GM18870 (cell line): Measurements from ENCODE around the gene CAMLG.
"Not testable (repeated sequence)": the region's sequence is repeated elsewhere in the genome, so short reads cannot be mapped to it uniquely, and the experiment has no call there.

Experiments used
- ATAC-seq: cut with Tn5 transposase; IDR thresholded peaks from one replicate; pipeline ENCODE4 v1.9.1; 2021; ENCODE audit warnings: moderate library complexity; ENCODE audit not compliant: unreplicated experiment

Gene CAMLG

DNA sequence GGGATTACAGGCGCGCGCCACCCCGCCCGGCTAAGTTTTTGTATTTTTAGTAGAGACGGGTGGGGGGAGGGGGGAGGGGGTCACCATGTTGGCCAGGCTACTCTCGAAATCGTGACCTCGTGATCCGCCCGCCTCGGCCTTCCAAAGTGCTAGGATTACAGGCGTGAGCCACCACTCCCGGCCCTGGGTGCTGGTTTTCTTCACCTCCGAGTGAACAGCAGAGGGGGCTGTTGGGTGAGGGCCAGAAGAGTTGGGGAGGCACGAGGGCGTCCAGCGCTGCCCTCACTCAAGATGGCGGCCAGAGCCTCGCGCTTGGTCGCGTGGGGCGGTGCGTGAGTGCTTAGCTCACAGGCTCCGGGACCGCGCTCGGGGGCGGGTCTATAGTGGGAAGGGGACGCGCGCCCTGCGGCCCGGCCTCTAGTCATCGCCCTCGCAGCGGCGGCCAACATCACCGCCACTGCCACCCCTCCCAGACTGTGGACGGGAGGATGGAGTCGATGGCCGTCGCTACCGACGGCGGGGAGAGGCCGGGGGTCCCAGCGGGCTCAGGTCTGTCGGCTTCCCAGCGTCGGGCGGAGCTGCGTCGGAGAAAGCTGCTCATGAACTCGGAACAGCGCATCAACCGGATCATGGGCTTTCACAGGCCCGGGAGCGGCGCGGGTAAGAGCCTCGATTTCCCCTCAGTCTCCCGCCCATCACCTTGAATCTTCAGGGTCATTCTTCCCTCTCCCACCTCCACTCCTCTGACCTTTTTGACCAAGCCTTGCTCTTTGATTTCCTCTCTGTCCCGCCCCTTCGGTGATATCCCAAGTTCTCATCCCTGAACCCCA is at the start of gene CAMLG:
Gene CAMLG, plus strand, starts transcription at position 416 of the 830 bp plus-strand sequence. Its CDS starts 73 bp downstream, at position 489.
- ATAC-seq = peak; percentile 76

- not testable (repeated sequence) for ATAC-seq
Measured at GRCh38 chr5:134690144-134690543, 48.2 kb upstream of the CAMLG start.

GRCh38 chr5:134692722-134693121 is 45.6 kb upstream of the CAMLG start:
- no peak for ATAC-seq

GRCh38 chr5:134708301-134708700 is 30.0 kb upstream of the CAMLG start:
- ATAC-seq = no peak

- no peak for ATAC-seq
Measured at GRCh38 chr5:134714120-134714519, 24.2 kb upstream of the CAMLG start.

- ATAC-seq = no peak
Measured at GRCh38 chr5:134714541-134714940, 23.8 kb upstream of the CAMLG start.

- not testable (repeated sequence) for ATAC-seq
Measured at GRCh38 chr5:134715466-134715865, 22.9 kb upstream of the CAMLG start.

DNA sequence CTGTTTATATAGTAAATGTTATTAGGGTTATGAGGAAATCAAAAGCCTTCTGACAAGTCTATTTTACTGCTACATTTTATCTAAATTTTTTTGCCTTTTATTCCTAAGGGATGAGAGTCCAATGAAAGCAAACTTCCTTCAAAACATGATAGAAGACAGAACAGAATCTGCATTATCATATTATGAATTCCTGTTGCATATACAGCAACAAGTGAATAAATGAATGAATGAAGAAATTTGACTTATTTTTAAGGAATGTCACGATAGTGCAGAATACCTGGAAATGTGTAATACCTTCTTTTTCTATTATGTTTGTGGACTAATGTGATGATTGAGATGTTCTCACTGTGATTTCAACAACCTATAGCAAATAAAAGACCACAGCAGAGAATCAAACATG is 13.5 kb upstream of the CAMLG start:
- ATAC-seq = no peak

- no peak for ATAC-seq
Measured at GRCh38 chr5:134732819-134733218, 5.5 kb upstream of the CAMLG start.

GRCh38 chr5:134735243-134735642 is 3.1 kb upstream of the CAMLG start:
- ATAC-seq = no peak

- ATAC-seq = no peak
Measured at GRCh38 chr5:134736173-134736812, 2.1 kb upstream of the CAMLG start.

DNA sequence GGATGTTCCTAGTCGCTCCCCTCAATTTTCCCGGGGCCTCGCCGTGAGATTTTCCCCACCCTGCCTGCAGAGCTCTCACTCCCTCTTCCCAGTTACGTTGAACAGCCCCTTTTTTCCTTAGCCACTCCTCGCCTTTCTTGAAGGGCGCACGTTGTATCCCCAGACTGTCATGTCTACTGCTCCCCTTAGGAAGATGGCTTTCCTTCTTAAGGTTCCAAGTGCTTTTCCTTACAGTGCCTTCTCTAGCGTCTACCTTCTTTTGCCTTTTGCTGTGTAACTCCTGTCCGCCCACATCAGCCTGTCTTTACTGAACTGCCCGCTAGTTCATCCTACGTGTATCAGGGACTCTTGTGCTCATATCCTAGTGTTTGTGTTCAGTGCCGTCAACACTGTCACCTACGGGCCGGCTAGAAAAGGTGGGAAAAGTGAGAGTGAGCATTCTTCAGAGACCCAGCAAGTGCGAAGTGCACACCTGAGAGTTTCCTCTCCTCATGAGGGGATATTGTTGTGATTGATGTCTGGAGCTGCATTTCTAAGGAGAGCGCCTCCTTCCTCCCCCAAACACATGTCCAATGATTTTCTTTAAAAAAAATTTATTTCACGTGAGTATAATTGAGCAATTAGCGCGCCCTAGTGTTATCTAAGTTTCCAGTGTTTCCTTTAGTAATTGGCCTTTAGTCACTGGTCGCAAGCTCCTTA is 764 bp downstream of the CAMLG start:
- ATAC-seq = no peak

GRCh38 chr5:134741052-134741451 is 2.7 kb downstream of the CAMLG start:
- ATAC-seq = no peak

- ATAC-seq = no peak
Measured at GRCh38 chr5:134742134-134742533, 3.8 kb downstream of the CAMLG start.

GRCh38 chr5:134749415-134749814 is 11.1 kb downstream of the CAMLG start:
- no peak for ATAC-seq

DNA sequence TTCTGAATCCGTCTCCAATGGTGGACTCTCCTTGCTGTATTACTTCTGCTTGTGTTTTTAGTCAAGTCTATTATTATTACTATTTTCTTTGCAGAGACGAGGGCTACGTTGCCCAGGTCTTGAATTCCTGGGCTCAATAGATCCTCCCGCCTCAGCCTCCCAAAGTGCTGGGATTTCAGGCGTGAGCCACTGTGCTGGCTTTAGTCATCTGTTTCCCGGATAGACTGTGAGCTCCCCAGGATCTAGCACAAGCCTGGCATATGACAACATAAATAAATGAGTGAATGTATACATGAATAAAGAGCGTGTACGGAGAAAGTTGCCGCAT is 19.8 kb downstream of the CAMLG start:
- peak; percentile 35 for ATAC-seq

DNA sequence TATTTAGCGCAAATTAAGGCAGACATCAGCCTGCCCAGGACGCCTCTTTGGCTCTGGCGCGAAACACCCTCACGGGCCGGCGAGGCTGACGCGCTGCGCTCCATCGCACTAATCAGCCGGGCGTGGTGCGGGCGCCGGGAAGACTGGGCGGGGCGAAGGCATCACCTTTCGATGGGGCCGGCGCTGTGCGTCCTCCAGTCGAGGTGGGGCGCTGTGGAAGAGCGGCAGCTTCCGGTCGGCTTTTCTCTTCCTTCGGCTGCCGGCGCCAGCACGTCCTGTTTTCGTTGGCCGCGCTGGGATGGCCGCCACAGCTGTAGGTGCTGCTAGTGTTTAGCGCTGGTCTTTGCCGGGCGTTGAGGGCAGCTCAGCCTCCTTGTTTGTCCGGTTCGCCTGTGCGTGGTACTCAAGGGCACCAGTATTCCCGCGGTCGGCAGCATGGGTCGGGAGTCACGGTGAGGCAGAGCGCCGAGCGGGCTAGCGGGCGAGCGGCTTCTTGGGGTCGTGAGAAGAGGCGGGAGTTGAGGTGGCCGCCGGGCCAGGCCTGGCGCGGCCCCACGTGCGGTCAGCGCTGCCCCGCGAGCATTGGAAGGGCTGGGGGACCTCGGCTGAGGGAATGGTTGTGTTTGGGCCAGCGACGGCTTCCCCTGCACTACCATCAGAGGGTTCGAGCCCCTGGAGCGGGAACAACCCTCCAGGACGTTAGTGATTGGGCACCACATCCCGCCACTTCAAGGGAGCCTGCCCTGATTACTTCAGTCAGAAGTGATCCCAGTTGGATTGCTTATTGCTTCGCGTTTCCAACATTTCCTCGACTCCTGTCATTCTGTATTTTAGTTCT is 20.4 kb downstream of the CAMLG start, which contains the start of gene DDX46:
Gene DDX46, plus strand, starts transcription at position 276 of the 838 bp plus-strand sequence. Its CDS starts 160 bp downstream, at position 436.
- peak; percentile 86 for ATAC-seq

DNA sequence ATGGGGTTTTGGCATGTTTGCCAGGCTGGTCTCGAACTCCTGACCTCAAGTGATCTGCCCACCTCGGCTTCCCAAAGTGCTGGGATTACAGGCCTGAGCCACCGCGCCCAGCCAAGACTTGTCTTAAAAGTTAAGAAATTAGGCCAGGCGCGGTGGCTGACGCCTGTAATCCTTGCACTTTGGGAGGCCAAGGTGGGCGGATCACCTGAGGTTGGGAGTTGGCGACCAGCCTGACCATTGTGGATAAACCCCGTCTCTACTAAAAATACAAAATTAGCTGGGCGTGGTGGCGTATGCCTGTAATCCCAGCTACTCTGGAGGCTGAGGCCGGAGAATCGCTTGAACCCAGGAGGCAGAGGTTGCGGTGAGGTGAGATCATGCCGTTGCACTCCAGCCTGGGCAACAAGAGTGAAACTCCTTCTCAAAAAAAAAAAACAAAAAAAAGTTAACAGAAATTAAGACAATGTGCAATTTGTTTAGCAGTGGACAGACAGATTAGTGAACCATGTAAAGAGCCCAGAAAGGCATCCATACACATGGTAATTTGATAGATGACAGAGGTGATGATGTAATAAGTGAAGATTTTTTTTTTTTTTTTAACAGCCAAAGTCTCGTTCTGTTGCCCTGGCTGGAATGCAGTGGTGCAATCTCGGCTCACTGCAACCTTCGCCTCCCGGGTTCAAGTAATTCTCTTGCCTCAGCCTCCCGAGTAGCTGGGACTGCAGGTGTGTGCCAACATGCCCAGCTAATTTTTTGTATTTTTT is 29.4 kb downstream of the CAMLG start:
- not testable (repeated sequence) for ATAC-seq

DNA sequence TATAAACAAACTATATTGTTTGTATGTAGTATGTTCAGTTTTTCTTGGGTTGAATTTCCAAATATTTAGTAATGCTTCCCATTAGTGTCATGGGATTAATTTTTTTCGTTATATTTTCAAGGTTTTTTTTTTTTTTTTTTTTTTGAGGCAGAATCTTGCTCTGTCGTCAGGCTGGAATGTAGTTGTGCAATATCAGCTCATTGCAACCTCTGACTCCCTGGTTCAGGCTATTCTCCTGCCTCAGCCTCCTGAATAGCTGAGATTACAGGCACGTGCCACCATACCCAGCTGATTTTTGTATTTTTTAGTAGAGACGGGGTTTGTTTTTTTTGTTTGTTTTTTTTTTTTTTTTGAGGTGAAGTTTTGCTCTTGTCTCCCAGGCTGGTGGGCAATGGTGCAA is 30.9 kb downstream of the CAMLG start:
- ATAC-seq = no peak
